Peyer's patch (tissue), 4 donors: ENCODE results near the gene REN. TPM values are rescaled to one million over a fixed set of nuclear protein-coding genes. Genes with fewer than 3 reads are reported as not detected.

ENCODE experiments used
- DNase-seq, 3 donors: peaks; one replicate each; pipeline ENCODE4 v3.0.0-alpha.2; 2017 to 2019
- H3K27ac ChIP-seq, 4 donors: fragments of 200-600 bp; sonication (generic); one replicate each; pipeline ENCODE4 v1.5.1; 2016 to 2019
- H3K27me3 ChIP-seq, 2 donors: fragments of 200-600 bp; sonication (generic); one replicate each; pipeline ENCODE4 v1.5.1; 2019
- H3K36me3 ChIP-seq, 3 donors: fragments of 200-600 bp; sonication (generic); one replicate each; pipeline ENCODE4 v1.5.1; 2016 to 2019
- H3K4me1 ChIP-seq, 4 donors: fragments of 200-600 bp; sonication (generic); one replicate each; pipeline ENCODE4 v1.5.1; 2016 to 2019
- H3K4me3 ChIP-seq, 4 donors: fragments of 200-600 bp; sonication (generic); 1 replicate in 3 of 4; 2 replicates in 1 of 4; pipeline ENCODE4 v1.5.1; 2016 to 2019; ENCODE audit warnings: mild to moderate bottlenecking in 1 of 4
- H3K9me3 ChIP-seq, 4 donors: fragments of 200-600 bp; sonication (generic); one replicate each; pipeline ENCODE4 v1.5.1; 2016 to 2019; ENCODE audit warnings: mild to moderate bottlenecking in 1 of 4
- CTCF ChIP-seq, 6 experiments: fragments of 450-650 bp in 4 of 6; fragments of 200-600 bp in 2 of 6; sonication (generic) in 1 of 6; IDR thresholded peaks; one replicate each; pipeline ENCODE4 v1.5.1; 2017 to 2019; ENCODE audit warnings: antibody characterized with exemption in 6 of 6, mild to moderate bottlenecking in 3 of 6, moderate library complexity in 1 of 6
- POLR2A ChIP-seq, 2 donors: fragments of 450-650 bp; IDR thresholded peaks; one replicate each; pipeline ENCODE4 v1.5.1; 2017; ENCODE audit warnings: antibody characterized with exemption in 2 of 2, mild to moderate bottlenecking in 2 of 2, moderate library complexity in 2 of 2
- total RNA-seq, 4 donors: library from RNA; depleted of rRNA; stranded (reverse); fragments of >200 nt; gene quantifications; one replicate each; pipeline ENCODE4 v1.1.0, GENCODE V29; 2016

REN gene
- total RNA-seq, 4 donors from 2014 or later = not detected

DNA sequence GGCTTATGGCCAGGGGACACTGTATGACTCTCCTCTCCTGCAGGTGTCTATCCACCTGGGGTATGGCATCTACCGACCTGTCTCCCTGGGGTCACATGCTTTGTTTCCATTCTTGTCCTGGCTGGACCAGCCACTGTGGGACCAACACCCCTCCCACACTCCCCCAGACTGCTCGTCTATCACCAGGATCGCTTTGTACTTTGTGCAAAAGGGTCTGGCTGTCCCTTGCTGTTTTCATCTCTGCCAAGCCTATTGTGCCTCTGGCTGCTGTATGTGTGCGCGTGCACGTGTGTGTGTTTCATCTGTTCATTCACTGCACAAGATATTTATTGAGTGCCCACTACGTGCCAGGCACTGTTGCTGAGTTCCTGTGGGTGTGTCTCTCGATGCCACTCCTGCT is 39.8 kb downstream of the REN start:
- H3K4me3 ChIP-seq = no peak overlapping the region
- peak overlapping the region in 1 of 4 donors; percentile 13 for H3K27ac ChIP-seq
- peaks cover 0 to 38% (median 2%) of the 10 kb centered on the region in 4 donors for H3K4me1 ChIP-seq
- H3K9me3 ChIP-seq = no peaks in the 10 kb centered on the region
- H3K36me3 ChIP-seq = peaks cover 0 to 51% (median 0%) of the 10 kb centered on the region in 3 donors
- no peaks in the 10 kb centered on the region for H3K27me3 ChIP-seq
- TF ChIP-seq POLR2A (IDR thresholded peaks at IDR 0.05) (no peak), CTCF (IDR thresholded peaks at IDR 0.05) (no peak)
- DNase-seq = no peak

DNA sequence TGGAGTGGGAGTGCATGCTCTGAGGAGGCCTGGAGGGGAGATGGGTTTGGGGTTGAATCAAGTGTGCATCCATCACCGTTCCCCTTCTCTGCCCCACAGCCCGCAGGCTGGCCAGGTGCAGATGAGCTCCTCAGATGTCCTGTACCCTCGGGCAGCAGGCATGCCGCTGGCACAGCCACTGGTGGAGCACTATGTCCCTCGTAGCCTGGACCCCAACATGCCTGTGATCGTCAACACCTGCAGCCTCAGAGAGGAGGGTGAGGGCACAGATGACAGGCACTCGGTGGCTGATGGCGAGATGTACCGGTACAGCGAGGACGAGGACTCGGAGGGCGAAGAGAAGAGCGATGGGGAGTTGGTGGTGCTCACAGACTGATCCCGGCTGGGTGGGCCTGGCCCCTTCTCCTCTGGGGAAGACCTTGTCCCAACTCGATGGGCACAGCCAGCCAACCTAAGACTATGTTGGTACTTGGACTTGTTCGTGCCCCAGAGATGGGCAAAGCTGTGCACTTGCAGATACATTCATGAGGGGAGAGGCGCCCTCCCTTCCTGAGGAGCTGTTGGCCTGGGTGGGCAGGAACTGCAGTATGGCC is 40.3 kb downstream of the REN start:
- DNase-seq = no peak
- peak overlapping the region in 1 of 4 donors; percentile 13 for H3K27ac ChIP-seq
- H3K4me3 ChIP-seq = no peak overlapping the region
- H3K27me3 ChIP-seq = no peaks in the 10 kb centered on the region
- no peak for TF ChIP-seq CTCF (IDR thresholded peaks at IDR 0.05)
- TF ChIP-seq POLR2A (IDR thresholded peaks at IDR 0.05) = no peak
- H3K9me3 ChIP-seq = no peaks in the 10 kb centered on the region
- peaks cover 0 to 55% (median 0%) of the 10 kb centered on the region in 3 donors for H3K36me3 ChIP-seq
- peaks cover 0 to 32% (median 2%) of the 10 kb centered on the region in 4 donors for H3K4me1 ChIP-seq

GRCh38 chr1:204124639-204125038 is 41.5 kb downstream of the REN start:
- H3K4me3 ChIP-seq = no peak overlapping the region
- no peak overlapping the region for H3K27ac ChIP-seq
- H3K4me1 ChIP-seq = peaks cover 0 to 27% (median 2%) of the 10 kb centered on the region in 4 donors
- no peaks in the 10 kb centered on the region for H3K27me3 ChIP-seq
- H3K9me3 ChIP-seq = no peaks in the 10 kb centered on the region
- no peak for DNase-seq
- no peak for TF ChIP-seq CTCF (IDR thresholded peaks at IDR 0.05)
- TF ChIP-seq POLR2A (IDR thresholded peaks at IDR 0.05) = no peak
- peaks cover 0 to 61% (median 0%) of the 10 kb centered on the region in 3 donors for H3K36me3 ChIP-seq

DNA sequence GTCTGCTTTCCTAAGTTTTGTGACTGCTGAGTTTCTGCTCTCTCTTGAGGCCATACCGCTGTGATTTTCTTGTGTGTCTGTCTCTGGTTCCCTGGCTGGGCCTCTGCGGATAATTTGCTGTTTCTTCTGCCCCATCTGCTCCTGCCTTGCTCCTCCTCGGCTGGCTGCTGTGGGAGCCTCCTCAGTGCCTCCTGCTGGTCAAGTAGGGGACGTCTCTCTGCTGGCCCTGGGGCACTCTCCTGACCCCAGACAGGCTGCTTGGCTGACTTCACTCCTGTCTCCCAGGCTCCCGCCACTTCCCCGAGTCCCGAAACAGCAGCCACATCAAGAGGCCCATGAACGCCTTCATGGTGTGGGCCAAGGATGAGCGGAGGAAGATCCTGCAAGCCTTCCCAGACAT is 42.8 kb downstream of the REN start:
- Histone ChIP-seq H3K27ac (no peak overlapping the region), H3K4me1 (peaks cover 0 to 14% (median 2%) of the 10 kb centered on the region in 4 donors), H3K36me3 (peaks cover 0 to 73% (median 0%) of the 10 kb centered on the region in 3 donors), H3K27me3 (no peaks in the 10 kb centered on the region), H3K9me3 (no peaks in the 10 kb centered on the region), H3K4me3 (no peak overlapping the region)
- TF ChIP-seq CTCF (IDR thresholded peaks at IDR 0.05) (peak in 3 of 6 experiments; percentile 44 to 49 (median 46)), POLR2A (IDR thresholded peaks at IDR 0.05) (no peak)
- no peak for DNase-seq

DNA sequence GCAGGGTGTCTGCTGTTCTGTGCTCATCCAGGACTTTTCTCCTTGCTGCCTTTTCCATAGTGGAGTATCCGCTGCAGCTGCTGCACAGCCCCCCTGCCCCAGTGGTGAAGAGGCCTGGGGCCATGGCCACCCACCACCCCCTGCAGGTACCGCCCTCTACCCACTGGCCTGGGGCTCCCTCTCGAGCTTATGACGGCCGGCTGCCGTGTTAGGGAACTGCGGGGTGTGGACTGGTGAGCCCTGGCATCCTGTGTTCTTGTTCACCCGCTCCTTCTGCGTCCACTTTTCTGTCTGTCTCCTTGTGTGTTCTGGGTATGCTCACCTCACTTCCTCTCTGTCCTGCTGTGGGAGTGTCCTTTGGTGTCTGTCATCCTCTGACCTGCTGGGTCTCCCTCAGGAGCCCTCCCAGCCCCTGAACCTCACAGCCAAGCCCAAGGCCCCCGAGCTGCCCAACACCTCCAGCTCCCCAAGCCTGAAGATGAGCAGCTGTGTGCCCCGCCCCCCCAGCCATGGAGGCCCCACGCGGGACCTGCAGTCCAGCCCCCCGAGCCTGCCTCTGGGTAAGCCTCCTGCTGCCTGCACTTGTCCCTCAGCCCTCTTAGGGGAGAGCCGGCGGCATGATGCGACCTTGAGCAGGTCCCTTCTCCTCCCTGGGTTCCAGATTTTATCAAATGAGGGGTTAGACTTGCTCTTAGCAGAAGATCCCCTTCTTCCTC is 44.1 kb downstream of the REN start:
- TF ChIP-seq POLR2A (IDR thresholded peaks at IDR 0.05) (no peak), CTCF (IDR thresholded peaks at IDR 0.05) (no peak)
- Histone ChIP-seq H3K27ac (no peak overlapping the region), H3K9me3 (no peaks in the 10 kb centered on the region), H3K4me1 (peaks cover 0 to 9% (median 0%) of the 10 kb centered on the region in 4 donors), H3K36me3 (peaks cover 0 to 87% (median 0%) of the 10 kb centered on the region in 3 donors), H3K27me3 (no peaks in the 10 kb centered on the region), H3K4me3 (no peak overlapping the region)
- no peak for DNase-seq
